K562 (cell line): Measurements from ENCODE around the gene CCDC97. TPM values are rescaled to one million over a fixed set of nuclear protein-coding genes. Genes with fewer than 3 reads are reported as not detected.

Experiments used
- ETV6 ChIP-seq, 3 experiments: fragments of 150-350 bp in 1 of 3; sonication (generic) in 1 of 3; formaldehyde crosslinking in 1 of 3; IDR thresholded peaks; 2 replicates each; pipeline versions ENCODE4 v1.6.1 to v1.8.0; 2014 to 2022; ENCODE audit warnings: borderline replicate concordance in 2 of 3, low read depth in 2 of 3, antibody characterized with exemption in 1 of 3, low read length in 1 of 3, mild to moderate bottlenecking in 1 of 3, missing genetic modification reagents in 1 of 3
- FIP1L1 ChIP-seq: fragments of 200-400 bp; formaldehyde crosslinking; IDR thresholded peaks from 2 replicates; pipeline ENCODE4 v1.6.1; 2018; ENCODE audit warnings: mild to moderate bottlenecking, low read depth, low read length; ENCODE audit not compliant: poor library complexity, severe bottlenecking
- RBFOX2 ChIP-seq: fragments of 200-400 bp; formaldehyde crosslinking; IDR thresholded peaks from 2 replicates; pipeline ENCODE4 v1.6.1; 2017; ENCODE audit warnings: low read depth, mild to moderate bottlenecking, low read length, moderate library complexity
- REST ChIP-seq, 2 experiments: fragments of 450-650 bp; formaldehyde crosslinking in 1 of 2; IDR thresholded peaks; 2 replicates each; pipeline versions ENCODE4 v1.4.0 to v1.6.1; 2014 to 2020; ENCODE audit warnings: mild to moderate bottlenecking in 2 of 2, borderline replicate concordance in 1 of 2, low read depth in 1 of 2
- VEZF1 ChIP-seq: fragments of 200-800 bp; sonication (Bioruptor generic); IDR thresholded peaks from 2 replicates; pipeline ENCODE4 v1.6.1; 2017; ENCODE audit warnings: missing genetic modification characterization, missing compliant biosample characterization
- ZNF311 ChIP-seq: fragments of 250-450 bp; sonication (Bioruptor Pico); IDR thresholded peaks from 2 replicates; pipeline ENCODE4 v1.4.0; 2020; ENCODE audit warnings: mild to moderate bottlenecking, moderate library complexity
- ZNF699 ChIP-seq: fragments of 250-450 bp; sonication (Bioruptor Pico); IDR thresholded peaks from 2 replicates; pipeline ENCODE4 v1.8.0; 2021; ENCODE audit warnings: mild to moderate bottlenecking, moderate library complexity; ENCODE audit not compliant: insufficient replicate concordance
- polyA plus RNA-seq, 8 experiments: library from polyadenylated mRNA; depleted of rRNA in 4 of 8; stranded (reverse) in 5 of 8; unstranded in 3 of 8; fragments of >200 nt; fragmentation: Nextera tagmentation in 2 of 8; fragmentation: Illumina TruSeq in 1 of 8; extraction: Ambion mirVana in 2 of 8; extraction: Trizol in 1 of 8; gene quantifications; 2 replicates each; pipeline versions ENCODE4 v1.2.1 to v1.2.3, GENCODE V29; 2011 to 2014; ENCODE audit warnings: inconsistent platforms in 1 of 8, missing spikeins in 1 of 8
- total RNA-seq, 7 experiments: library from RNA; depleted of rRNA in 6 of 7; stranded (reverse); fragments of >200 nt in 6 of 7; fragmentation: Illumina TruSeq in 2 of 7; extraction: Trizol in 2 of 7; gene quantifications; 2 replicates each; pipeline versions ENCODE4 v1.2.1 to v1.2.3, GENCODE V29; 2011 to 2021; ENCODE audit warnings: low replicate concordance in 1 of 7
- TF ChIP-seq, protein P1 (sequence below): sonication (generic); formaldehyde crosslinking; IDR thresholded peaks from 2 replicates; pipeline ENCODE4 v1.8.0; 2023; ENCODE audit warnings: mild to moderate bottlenecking, missing genetic modification reagents

The CCDC97 gene
- total and polyA plus RNA-seq, 9 of the 15 experiments (the other 6 are each of a cell fraction or from before 2014, with no cell fraction given), result 0.60 to 16.5 (median 7.0) TPM

GRCh38 chr19:41327576-41328156 is 17.7 kb downstream of the CCDC97 start (continued):
- TF ChIP-seq REST (IDR thresholded peaks at IDR 0.05; ENCODE audit: borderline replicate concordance) (no peak), REST (CRISPR knock-in tag; IDR thresholded peaks at IDR 0.05; ENCODE audit: low read depth) (0 out of 2 replicates have a peak, but pooled peaks have one; percentile 43), RBFOX2 (peak; percentile 54), VEZF1 (CRISPR knock-in tag) (peak; percentile 68; the same call in 1 of the 2 replicates), ZNF699 (no peak), ETV6 (IDR thresholded peaks at IDR 0.05; ENCODE audit: borderline replicate concordance in 1 of 2, low read depth in 2 of 2, low read length in 1 of 2) (no peak), ETV6 (CRISPR knock-in tag; IDR thresholded peaks at IDR 0.05; ENCODE audit: borderline replicate concordance) (no peak), ZNF311 (CRISPR knock-in tag) (0 out of 2 replicates have a peak, but pooled peaks have one; percentile 31), FIP1L1 (peak; percentile 25)
- TF ChIP-seq, protein P1, sequence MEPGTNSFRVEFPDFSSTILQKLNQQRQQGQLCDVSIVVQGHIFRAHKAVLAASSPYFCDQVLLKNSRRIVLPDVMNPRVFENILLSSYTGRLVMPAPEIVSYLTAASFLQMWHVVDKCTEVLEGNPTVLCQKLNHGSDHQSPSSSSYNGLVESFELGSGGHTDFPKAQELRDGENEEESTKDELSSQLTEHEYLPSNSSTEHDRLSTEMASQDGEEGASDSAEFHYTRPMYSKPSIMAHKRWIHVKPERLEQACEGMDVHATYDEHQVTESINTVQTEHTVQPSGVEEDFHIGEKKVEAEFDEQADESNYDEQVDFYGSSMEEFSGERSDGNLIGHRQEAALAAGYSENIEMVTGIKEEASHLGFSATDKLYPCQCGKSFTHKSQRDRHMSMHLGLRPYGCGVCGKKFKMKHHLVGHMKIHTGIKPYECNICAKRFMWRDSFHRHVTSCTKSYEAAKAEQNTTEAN (CRISPR knock-in tag), result no peak
